GM19468 (cell line): ENCODE data around the gene KSR1.

Experiments
- ATAC-seq: cut with Tn5 transposase; IDR thresholded peaks from one replicate; pipeline ENCODE4 v1.9.1; 2021; ENCODE audit warnings: mild to moderate bottlenecking, moderate library complexity, moderate number of reproducible peaks; ENCODE audit not compliant: unreplicated experiment; ENCODE audit errors: extremely low read depth

The KSR1 gene

GRCh38 chr17:27506348-27507218 is 50.3 kb downstream of the KSR1 start:
- no peak for ATAC-seq

- no peak for ATAC-seq
These were observed 55.1 kb downstream of the KSR1 start for GRCh38 chr17:27511168-27511883.

- no peak for ATAC-seq
These were observed 55.8 kb downstream of the KSR1 start for GRCh38 chr17:27512031-27512430.

- no peak for ATAC-seq
These were observed 56.5 kb downstream of the KSR1 start for GRCh38 chr17:27512511-27513346.

GRCh38 chr17:27513849-27514248 is 57.6 kb downstream of the KSR1 start:
- ATAC-seq = no peak

GRCh38 chr17:27514595-27515413 is 58.6 kb downstream of the KSR1 start:
- no peak for ATAC-seq

- no peak for ATAC-seq
These were observed 61.8 kb downstream of the KSR1 start for GRCh38 chr17:27518048-27518447.

- ATAC-seq = no peak
These were observed 62.6 kb downstream of the KSR1 start for GRCh38 chr17:27518545-27519521.

- ATAC-seq = no peak
These were observed 63.3 kb downstream of the KSR1 start for GRCh38 chr17:27519550-27519949.

- no peak for ATAC-seq
These were observed 64.4 kb downstream of the KSR1 start for GRCh38 chr17:27520491-27521185.

- ATAC-seq = no peak
These were observed 65.2 kb downstream of the KSR1 start for GRCh38 chr17:27521281-27522027.

GRCh38 chr17:27522028-27522635 is 65.9 kb downstream of the KSR1 start:
- ATAC-seq = no peak

GRCh38 chr17:27523712-27524111 is 67.5 kb downstream of the KSR1 start:
- ATAC-seq = no peak

- no peak for ATAC-seq
These were observed 68.3 kb downstream of the KSR1 start for GRCh38 chr17:27524594-27524993.

- no peak for ATAC-seq
These were observed 69.1 kb downstream of the KSR1 start for GRCh38 chr17:27525316-27525715.

GRCh38 chr17:27525836-27526603 is 69.8 kb downstream of the KSR1 start:
- no peak for ATAC-seq
